GM21423 (cell line): ENCODE results near the gene ADAMTS16.
"Not testable (repeated sequence)": the region's sequence is repeated elsewhere in the genome, so short reads cannot be mapped to it uniquely, and the experiment has no call there.

Experiments
- ATAC-seq: cut with Tn5 transposase; IDR thresholded peaks from one replicate; pipeline ENCODE4 v1.9.1; 2021; ENCODE audit warnings: mild to moderate bottlenecking, moderate library complexity; ENCODE audit not compliant: unreplicated experiment

The ADAMTS16 gene

GRCh38 chr5:5139777-5140478, at the start of gene ADAMTS16:
Gene ADAMTS16 (plus strand): TSS chr5:5140330. CDS start chr5:5140468, 138 bp downstream.
- no peak for ATAC-seq

- no peak for ATAC-seq
Measured at GRCh38 chr5:5092149-5092548, 48.0 kb upstream of the ADAMTS16 start.

GRCh38 chr5:5100635-5101034, 39.5 kb upstream of the ADAMTS16 start:
- ATAC-seq, result no peak

- ATAC-seq, result no peak
Measured at GRCh38 chr5:5101676-5102075, 38.5 kb upstream of the ADAMTS16 start.

- no peak for ATAC-seq
Measured at GRCh38 chr5:5103245-5103644, 36.9 kb upstream of the ADAMTS16 start.

GRCh38 chr5:5104550-5104949, 35.6 kb upstream of the ADAMTS16 start:
- no peak for ATAC-seq

GRCh38 chr5:5105531-5105930, 34.6 kb upstream of the ADAMTS16 start:
- no peak for ATAC-seq

- ATAC-seq, result peak; percentile 63
Measured at GRCh38 chr5:5116956-5117355, 23.2 kb upstream of the ADAMTS16 start.

GRCh38 chr5:5122776-5123175, 17.4 kb upstream of the ADAMTS16 start:
- ATAC-seq, result no peak

GRCh38 chr5:5124231-5124630, 15.9 kb upstream of the ADAMTS16 start:
- ATAC-seq, result no peak

GRCh38 chr5:5126444-5126843, 13.7 kb upstream of the ADAMTS16 start:
- ATAC-seq, result no peak

GRCh38 chr5:5128766-5129165, 11.4 kb upstream of the ADAMTS16 start:
- ATAC-seq, result no peak

- no peak for ATAC-seq
Measured at GRCh38 chr5:5132234-5132633, 7.9 kb upstream of the ADAMTS16 start.

GRCh38 chr5:5132693-5133295, 7.3 kb upstream of the ADAMTS16 start:
- ATAC-seq, result no peak

- no peak for ATAC-seq
Measured at GRCh38 chr5:5134107-5134506, 6.0 kb upstream of the ADAMTS16 start.

- no peak for ATAC-seq
Measured at GRCh38 chr5:5135957-5136676, 4.0 kb upstream of the ADAMTS16 start.

GRCh38 chr5:5137851-5138250, 2.3 kb upstream of the ADAMTS16 start:
- not testable (repeated sequence) for ATAC-seq

- ATAC-seq, result no peak
Measured at GRCh38 chr5:5139336-5139776, 774 bp upstream of the ADAMTS16 start.

- no peak for ATAC-seq
Measured at GRCh38 chr5:5140479-5141338, 579 bp downstream of the ADAMTS16 start.

GRCh38 chr5:5141339-5141599, 1.1 kb downstream of the ADAMTS16 start:
- ATAC-seq, result no peak
